ENCODE data around the gene DMAP1. TPM values are rescaled to one million over a fixed set of nuclear protein-coding genes. Genes with fewer than 3 reads are reported as not detected.

Gene DMAP1
- total RNA-seq, 1 experiment from 2014 or later: 40.9 TPM

DNA sequence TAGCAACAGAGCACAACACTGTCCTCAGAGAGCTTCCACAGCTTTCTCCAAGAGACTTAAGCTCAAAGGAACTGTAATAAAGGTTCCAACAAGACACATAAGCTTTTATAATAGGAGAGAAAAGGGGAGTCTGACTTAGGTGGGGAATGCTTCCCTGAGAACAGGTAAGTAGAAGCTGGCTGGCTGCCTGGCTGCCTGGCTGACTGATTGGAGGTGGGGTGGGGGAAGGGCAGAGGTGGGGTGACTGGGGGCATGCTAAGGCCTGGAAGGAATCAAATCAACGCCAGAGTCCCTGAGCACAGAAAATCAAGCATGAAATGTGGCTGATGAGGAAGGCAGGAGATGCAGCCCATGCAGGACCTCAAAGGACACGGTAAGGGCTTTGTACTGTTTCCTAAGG is 45.8 kb downstream of the DMAP1 start (continued):
- TF ChIP-seq, protein P1, sequence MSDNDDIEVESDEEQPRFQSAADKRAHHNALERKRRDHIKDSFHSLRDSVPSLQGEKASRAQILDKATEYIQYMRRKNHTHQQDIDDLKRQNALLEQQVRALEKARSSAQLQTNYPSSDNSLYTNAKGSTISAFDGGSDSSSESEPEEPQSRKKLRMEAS (CRISPR knock-in tag; IDR thresholded peaks at IDR 0.05): no peak
- TF ChIP-seq, protein P2, sequence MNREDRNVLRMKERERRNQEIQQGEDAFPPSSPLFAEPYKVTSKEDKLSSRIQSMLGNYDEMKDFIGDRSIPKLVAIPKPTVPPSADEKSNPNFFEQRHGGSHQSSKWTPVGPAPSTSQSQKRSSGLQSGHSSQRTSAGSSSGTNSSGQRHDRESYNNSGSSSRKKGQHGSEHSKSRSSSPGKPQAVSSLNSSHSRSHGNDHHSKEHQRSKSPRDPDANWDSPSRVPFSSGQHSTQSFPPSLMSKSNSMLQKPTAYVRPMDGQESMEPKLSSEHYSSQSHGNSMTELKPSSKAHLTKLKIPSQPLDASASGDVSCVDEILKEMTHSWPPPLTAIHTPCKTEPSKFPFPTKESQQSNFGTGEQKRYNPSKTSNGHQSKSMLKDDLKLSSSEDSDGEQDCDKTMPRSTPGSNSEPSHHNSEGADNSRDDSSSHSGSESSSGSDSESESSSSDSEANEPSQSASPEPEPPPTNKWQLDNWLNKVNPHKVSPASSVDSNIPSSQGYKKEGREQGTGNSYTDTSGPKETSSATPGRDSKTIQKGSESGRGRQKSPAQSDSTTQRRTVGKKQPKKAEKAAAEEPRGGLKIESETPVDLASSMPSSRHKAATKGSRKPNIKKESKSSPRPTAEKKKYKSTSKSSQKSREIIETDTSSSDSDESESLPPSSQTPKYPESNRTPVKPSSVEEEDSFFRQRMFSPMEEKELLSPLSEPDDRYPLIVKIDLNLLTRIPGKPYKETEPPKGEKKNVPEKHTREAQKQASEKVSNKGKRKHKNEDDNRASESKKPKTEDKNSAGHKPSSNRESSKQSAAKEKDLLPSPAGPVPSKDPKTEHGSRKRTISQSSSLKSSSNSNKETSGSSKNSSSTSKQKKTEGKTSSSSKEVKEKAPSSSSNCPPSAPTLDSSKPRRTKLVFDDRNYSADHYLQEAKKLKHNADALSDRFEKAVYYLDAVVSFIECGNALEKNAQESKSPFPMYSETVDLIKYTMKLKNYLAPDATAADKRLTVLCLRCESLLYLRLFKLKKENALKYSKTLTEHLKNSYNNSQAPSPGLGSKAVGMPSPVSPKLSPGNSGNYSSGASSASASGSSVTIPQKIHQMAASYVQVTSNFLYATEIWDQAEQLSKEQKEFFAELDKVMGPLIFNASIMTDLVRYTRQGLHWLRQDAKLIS (CRISPR knock-in tag; IDR thresholded peaks at IDR 0.05; ENCODE audit: borderline replicate concordance): no peak
- TF ChIP-seq GRHL2 (CRISPR knock-in tag; IDR thresholded peaks at IDR 0.05; ENCODE audit: insufficient replicate concordance, severe bottlenecking) (no peak), SMAD3 (CRISPR knock-in tag; IDR thresholded peaks at IDR 0.05; ENCODE audit: borderline replicate concordance) (no peak)
- TF ChIP-seq, protein P3, sequence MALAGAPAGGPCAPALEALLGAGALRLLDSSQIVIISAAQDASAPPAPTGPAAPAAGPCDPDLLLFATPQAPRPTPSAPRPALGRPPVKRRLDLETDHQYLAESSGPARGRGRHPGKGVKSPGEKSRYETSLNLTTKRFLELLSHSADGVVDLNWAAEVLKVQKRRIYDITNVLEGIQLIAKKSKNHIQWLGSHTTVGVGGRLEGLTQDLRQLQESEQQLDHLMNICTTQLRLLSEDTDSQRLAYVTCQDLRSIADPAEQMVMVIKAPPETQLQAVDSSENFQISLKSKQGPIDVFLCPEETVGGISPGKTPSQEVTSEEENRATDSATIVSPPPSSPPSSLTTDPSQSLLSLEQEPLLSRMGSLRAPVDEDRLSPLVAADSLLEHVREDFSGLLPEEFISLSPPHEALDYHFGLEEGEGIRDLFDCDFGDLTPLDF (CRISPR knock-in tag; IDR thresholded peaks at IDR 0.05): no peak
- TF ChIP-seq, protein P4, sequence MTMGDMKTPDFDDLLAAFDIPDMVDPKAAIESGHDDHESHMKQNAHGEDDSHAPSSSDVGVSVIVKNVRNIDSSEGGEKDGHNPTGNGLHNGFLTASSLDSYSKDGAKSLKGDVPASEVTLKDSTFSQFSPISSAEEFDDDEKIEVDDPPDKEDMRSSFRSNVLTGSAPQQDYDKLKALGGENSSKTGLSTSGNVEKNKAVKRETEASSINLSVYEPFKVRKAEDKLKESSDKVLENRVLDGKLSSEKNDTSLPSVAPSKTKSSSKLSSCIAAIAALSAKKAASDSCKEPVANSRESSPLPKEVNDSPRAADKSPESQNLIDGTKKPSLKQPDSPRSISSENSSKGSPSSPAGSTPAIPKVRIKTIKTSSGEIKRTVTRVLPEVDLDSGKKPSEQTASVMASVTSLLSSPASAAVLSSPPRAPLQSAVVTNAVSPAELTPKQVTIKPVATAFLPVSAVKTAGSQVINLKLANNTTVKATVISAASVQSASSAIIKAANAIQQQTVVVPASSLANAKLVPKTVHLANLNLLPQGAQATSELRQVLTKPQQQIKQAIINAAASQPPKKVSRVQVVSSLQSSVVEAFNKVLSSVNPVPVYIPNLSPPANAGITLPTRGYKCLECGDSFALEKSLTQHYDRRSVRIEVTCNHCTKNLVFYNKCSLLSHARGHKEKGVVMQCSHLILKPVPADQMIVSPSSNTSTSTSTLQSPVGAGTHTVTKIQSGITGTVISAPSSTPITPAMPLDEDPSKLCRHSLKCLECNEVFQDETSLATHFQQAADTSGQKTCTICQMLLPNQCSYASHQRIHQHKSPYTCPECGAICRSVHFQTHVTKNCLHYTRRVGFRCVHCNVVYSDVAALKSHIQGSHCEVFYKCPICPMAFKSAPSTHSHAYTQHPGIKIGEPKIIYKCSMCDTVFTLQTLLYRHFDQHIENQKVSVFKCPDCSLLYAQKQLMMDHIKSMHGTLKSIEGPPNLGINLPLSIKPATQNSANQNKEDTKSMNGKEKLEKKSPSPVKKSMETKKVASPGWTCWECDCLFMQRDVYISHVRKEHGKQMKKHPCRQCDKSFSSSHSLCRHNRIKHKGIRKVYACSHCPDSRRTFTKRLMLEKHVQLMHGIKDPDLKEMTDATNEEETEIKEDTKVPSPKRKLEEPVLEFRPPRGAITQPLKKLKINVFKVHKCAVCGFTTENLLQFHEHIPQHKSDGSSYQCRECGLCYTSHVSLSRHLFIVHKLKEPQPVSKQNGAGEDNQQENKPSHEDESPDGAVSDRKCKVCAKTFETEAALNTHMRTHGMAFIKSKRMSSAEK (CRISPR knock-in tag; IDR thresholded peaks at IDR 0.05; ENCODE audit: borderline replicate concordance): no peak

DNA sequence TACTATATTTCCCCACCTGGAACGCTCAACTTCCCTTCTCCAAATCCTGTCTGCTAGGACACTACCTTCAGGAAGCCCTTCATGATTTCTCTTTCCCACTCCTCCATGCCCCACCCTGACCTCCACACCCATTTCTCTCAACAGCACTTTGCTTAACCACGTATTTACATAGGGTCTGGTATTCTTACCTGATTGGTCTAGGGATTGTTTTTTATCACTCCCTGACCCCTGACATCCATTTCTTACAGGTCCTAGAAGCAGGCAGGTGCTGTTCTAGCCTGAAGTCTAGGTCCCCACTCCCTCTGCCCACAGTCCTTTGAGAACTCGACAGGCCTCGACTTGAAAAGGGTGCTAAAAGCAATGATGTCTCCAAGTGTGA is 47.5 kb downstream of the DMAP1 start:
- TF ChIP-seq CBFB (CRISPR knock-in tag; IDR thresholded peaks at IDR 0.05; ENCODE audit: low read depth) (no peak), TEAD4 (CRISPR knock-in tag; IDR thresholded peaks at IDR 0.05) (no peak), NR1H2 (CRISPR knock-in tag; IDR thresholded peaks at IDR 0.05) (no peak), ZNF121 (CRISPR knock-in tag; IDR thresholded peaks at IDR 0.05) (no peak), CREM (CRISPR knock-in tag; IDR thresholded peaks at IDR 0.05) (no peak), JUN (CRISPR knock-in tag; IDR thresholded peaks at IDR 0.05) (no peak), ZNF671 (CRISPR knock-in tag; IDR thresholded peaks at IDR 0.05) (no peak), RELA (CRISPR knock-in tag; IDR thresholded peaks at IDR 0.05; ENCODE audit: borderline replicate concordance) (no peak)
- TF ChIP-seq, protein P5, sequence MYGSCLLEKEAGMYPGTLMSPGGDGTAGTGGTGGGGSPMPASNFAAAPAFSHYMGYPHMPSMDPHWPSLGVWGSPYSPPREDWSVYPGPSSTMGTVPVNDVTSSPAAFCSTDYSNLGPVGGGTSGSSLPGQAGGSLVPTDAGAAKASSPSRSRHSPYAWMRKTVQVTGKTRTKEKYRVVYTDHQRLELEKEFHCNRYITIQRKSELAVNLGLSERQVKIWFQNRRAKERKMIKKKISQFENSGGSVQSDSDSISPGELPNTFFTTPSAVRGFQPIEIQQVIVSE (CRISPR knock-in tag; IDR thresholded peaks at IDR 0.05; ENCODE audit: borderline replicate concordance): no peak
- TF ChIP-seq, protein P6, sequence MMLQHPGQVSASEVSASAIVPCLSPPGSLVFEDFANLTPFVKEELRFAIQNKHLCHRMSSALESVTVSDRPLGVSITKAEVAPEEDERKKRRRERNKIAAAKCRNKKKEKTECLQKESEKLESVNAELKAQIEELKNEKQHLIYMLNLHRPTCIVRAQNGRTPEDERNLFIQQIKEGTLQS (CRISPR knock-in tag; conservative IDR thresholded peaks at IDR 0.05): no peak
- TF ChIP-seq, protein P7, sequence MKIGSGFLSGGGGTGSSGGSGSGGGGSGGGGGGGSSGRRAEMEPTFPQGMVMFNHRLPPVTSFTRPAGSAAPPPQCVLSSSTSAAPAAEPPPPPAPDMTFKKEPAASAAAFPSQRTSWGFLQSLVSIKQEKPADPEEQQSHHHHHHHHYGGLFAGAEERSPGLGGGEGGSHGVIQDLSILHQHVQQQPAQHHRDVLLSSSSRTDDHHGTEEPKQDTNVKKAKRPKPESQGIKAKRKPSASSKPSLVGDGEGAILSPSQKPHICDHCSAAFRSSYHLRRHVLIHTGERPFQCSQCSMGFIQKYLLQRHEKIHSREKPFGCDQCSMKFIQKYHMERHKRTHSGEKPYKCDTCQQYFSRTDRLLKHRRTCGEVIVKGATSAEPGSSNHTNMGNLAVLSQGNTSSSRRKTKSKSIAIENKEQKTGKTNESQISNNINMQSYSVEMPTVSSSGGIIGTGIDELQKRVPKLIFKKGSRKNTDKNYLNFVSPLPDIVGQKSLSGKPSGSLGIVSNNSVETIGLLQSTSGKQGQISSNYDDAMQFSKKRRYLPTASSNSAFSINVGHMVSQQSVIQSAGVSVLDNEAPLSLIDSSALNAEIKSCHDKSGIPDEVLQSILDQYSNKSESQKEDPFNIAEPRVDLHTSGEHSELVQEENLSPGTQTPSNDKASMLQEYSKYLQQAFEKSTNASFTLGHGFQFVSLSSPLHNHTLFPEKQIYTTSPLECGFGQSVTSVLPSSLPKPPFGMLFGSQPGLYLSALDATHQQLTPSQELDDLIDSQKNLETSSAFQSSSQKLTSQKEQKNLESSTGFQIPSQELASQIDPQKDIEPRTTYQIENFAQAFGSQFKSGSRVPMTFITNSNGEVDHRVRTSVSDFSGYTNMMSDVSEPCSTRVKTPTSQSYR (CRISPR knock-in tag; IDR thresholded peaks at IDR 0.05): no peak
- TF ChIP-seq, protein P8, sequence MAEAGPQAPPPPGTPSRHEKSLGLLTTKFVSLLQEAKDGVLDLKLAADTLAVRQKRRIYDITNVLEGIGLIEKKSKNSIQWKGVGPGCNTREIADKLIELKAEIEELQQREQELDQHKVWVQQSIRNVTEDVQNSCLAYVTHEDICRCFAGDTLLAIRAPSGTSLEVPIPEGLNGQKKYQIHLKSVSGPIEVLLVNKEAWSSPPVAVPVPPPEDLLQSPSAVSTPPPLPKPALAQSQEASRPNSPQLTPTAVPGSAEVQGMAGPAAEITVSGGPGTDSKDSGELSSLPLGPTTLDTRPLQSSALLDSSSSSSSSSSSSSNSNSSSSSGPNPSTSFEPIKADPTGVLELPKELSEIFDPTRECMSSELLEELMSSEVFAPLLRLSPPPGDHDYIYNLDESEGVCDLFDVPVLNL (CRISPR knock-in tag; IDR thresholded peaks at IDR 0.05; ENCODE audit: borderline replicate concordance, low read depth): no peak
- TF ChIP-seq, protein P9, sequence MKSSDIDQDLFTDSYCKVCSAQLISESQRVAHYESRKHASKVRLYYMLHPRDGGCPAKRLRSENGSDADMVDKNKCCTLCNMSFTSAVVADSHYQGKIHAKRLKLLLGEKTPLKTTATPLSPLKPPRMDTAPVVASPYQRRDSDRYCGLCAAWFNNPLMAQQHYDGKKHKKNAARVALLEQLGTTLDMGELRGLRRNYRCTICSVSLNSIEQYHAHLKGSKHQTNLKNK (CRISPR knock-in tag; IDR thresholded peaks at IDR 0.05): no peak
- no peak for DNase-seq (ENCODE audit: low spot score)
- Mint-ChIP-seq H3K4me1 (peaks cover 55% of the 10 kb centered on the region), H3K36me3 (no peaks in the 10 kb centered on the region), H3K9me3 (no peaks in the 10 kb centered on the region), H3K4me3 (no peak overlapping the region), H3K27me3 (ENCODE audit: low read depth) (no peaks in the 10 kb centered on the region), H3K27ac (no peak overlapping the region; the same call in 1 of the 2 replicates)
- CTCF ChIA-PET: interaction anchor here (0.9 to 1.8 kb wide), 7 partner anchors 10 to 392 kb away, joined by 3 to 14 read pairs (median 7); no protein-coding TSS in a partner anchor
- no peak for ATAC-seq
- POLR2A ChIA-PET: no interaction called here
